ENCODE measurements around the gene DSG3.

GRCh38 chr18:31498574-31499524, 51.3 kb downstream of the DSG3 start:
- TF ChIP-seq TAF1 (IDR thresholded peaks at IDR 0.05; ENCODE audit: borderline replicate concordance, insufficient read depth, low read length) = no peak
- TF ChIP-seq REST (IDR thresholded peaks at IDR 0.05; ENCODE audit: insufficient read depth in 1 of 2, low read depth in 2 of 2, low read length in 2 of 2) = no peak
- no peak for TF ChIP-seq POLR2AphosphoS5 (IDR thresholded peaks at IDR 0.05; ENCODE audit: low read depth, low read length)
- TF ChIP-seq SIN3A (IDR thresholded peaks at IDR 0.05; ENCODE audit: borderline replicate concordance, insufficient read depth, low read length) = no peak

Data from PFSK-1 (cell line).